Right ventricle myocardium superior (tissue), 1 donor: Measurements from ENCODE around the gene DIAPH3. TPM values are rescaled to one million over a fixed set of nuclear protein-coding genes. Genes with fewer than 3 reads are reported as not detected.

Experiments used
- ATAC-seq: fragments of 200-7000 bp; cut with Tn5 transposase; one replicate; pipeline ENCODE4 v1.9.1; 2020; ENCODE audit warnings: mild to moderate bottlenecking; ENCODE audit not compliant: poor library complexity
- DNase-seq: peaks from one replicate; pipeline ENCODE4 v3.0.0-alpha.2; 2020
- intact Hi-C: fragments of 100-400 bp; cut with DNase I; formaldehyde crosslinking; loops from one replicate; pipeline ENCODE4 v1.11.2; 2022
- total RNA-seq: library from RNA; stranded (reverse); fragmentation: NEBNext Ultra II Directional; extraction: Animal tissue kit (Norgen Biotek cat#: 25700); gene quantifications from one replicate; pipeline ENCODE4 v1.2.1, GENCODE V29; 2021
- donor health status: DM: no; HTN: yes; CAD: no; lungs with severe emphysema.

The DIAPH3 gene
- total RNA-seq, 1 donor from 2014 or later, result 0.32 TPM

DNA sequence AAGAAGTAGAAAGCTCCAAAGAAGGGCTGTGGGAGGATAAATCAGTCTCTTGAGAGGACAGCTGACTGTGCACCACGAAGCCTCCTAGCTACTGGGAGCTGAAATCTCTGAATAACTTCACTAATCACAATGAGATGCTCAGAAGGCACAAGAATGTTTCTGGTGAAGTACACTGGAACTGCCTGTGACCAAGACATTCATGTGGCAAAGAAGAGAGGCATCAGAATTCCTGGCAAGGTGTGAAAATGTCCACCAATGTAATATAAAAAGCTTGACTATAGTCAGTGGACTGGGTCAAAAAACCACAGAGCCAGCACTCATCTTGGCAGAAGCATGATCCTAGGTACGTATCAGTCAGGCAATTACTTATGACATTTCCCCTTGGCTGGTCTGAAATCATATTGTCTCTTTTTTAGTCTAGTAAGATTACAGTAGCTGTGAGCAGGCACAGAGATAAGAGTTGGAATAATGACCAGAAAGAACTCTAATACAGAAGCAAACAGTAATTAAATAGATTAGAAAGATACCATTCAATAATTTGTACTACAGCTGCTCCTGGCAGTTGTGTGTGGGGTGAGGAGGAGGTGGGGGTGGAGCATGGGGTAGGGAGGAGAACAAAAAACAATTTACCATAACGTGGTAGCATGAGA is 434.7 kb downstream of the DIAPH3 start:
- DNase-seq, result no peak
- no peak for ATAC-seq
- intact Hi-C loops, result no loop called here

GRCh38 chr13:59721926-59722910 is 441.5 kb downstream of the DIAPH3 start:
- no peak for ATAC-seq
- DNase-seq, result no peak
- intact Hi-C loops, result no loop called here

GRCh38 chr13:59715611-59716010 is 448.1 kb downstream of the DIAPH3 start:
- intact Hi-C loops, result no loop called here
- no peak for ATAC-seq
- no peak for DNase-seq

- ATAC-seq, result no peak
- DNase-seq, result no peak
- intact Hi-C loops, result no loop called here
These were observed 452.6 kb downstream of the DIAPH3 start for GRCh38 chr13:59710996-59711701.

- ATAC-seq (no peak), DNase-seq (no peak)
- intact Hi-C loops, result no loop called here
These were observed 453.3 kb downstream of the DIAPH3 start for GRCh38 chr13:59710416-59710815.

DNA sequence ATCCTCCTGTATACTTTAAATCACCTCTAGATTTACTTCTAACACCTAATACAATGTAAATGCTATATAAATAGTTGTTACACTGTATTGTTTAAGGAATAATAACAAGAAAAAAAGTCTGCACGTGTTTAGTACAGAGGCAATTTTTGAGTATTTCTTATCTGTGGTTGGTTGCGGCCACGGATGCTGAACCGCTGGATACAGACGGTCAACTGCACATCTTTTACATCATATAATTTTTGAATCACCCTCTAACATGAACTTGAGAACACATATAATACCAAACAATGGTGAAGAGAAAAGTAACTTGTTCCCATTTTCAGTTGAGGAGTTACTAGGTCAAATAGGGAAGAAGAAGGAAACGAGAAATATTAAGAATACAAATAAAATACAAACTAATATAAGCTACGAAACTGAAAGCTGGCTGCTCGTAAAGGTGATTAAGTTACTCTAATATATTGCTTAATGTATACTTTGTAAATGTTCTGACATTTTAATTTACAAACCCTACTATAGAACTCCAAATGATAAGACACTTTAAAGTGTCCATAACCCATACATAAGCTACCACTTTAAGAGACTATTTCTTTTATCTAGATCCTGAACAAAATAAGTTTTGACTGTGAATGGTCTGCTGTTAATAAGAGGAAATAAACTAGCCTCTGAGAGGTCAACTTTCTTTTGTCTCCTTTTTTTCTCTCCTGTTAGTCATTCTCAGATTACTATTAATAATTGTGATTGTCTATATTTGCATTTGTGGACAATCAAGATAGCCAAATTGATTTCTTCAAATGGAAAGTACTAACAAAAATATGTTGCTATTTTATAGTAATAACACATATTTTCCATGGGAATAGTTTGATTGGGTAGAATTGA is 457.4 kb downstream of the DIAPH3 start:
- intact Hi-C loops, result no loop called here
- no peak for DNase-seq
- ATAC-seq, result no peak

DNA sequence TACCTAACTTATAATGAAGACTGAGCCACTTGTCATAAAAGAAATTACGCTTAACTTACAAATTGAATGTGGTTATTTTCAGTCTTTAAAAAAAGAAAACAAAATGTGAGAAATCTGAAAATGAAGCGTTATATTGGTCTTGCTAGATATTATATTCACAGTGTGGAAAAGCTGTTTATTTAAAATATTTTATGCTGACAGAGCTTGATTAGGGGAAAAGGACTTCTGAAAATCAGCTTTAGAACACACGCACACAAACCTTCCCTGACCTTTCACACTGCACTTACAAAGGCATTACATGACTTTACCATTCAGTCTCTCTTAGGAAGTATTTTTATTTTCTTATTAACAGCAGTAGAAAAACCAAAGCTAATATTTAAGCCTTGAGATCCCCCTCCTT is 461.5 kb downstream of the DIAPH3 start:
- ATAC-seq, result no peak
- intact Hi-C loops, result no loop called here
- DNase-seq, result no peak

GRCh38 chr13:59701261-59701660 is 462.5 kb downstream of the DIAPH3 start:
- intact Hi-C loops, result no loop called here
- ATAC-seq (no peak), DNase-seq (no peak)

DNA sequence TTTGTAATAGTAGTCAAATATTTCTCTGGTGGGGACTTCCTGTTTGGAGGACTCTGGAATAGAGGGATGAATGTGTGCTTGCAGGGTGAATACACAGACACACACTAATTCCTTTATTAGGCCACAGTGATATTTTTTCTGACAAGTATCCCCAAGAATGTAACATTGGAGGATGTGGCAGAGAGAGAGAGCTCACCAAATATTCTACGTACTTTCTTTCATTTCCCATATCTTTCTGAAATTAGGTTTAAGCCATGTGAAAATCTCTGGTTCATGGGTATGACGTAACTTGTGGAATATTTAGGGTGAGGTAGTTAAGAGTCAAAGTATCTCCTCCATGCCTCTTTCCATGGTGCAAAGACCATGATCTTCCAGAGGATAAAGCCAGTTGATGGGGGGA is 463.4 kb downstream of the DIAPH3 start:
- no peak for DNase-seq
- intact Hi-C loops, result no loop called here
- no peak for ATAC-seq

- DNase-seq (no peak), ATAC-seq (no peak)
- intact Hi-C loops, result no loop called here
These were observed 467.5 kb downstream of the DIAPH3 start for GRCh38 chr13:59696271-59696670.

DNA sequence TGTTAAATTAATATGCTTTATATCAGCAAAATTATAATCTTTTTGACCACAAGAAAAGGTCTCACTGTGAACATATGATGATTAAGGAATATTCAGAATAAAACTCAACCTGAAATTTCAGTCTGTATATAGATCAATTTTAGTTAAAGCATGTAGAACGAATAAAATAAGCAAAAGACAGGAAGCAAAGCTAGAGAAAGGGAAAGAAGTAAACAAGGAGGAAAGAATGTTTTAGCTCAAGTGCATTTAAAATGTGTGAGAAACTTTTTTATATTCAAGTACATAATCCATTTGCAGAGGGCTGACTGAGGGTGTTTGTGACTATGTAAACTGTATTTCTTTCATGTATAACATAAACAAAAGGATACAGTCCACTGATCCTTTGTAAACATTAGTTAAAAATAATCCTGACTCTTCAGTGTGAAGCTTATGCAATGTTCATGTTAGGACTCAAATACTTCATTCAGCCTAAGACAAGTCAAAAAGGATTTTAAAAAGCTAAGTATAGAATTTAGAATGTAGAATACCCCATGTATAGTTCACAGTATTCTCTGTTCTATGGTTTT is 472.1 kb downstream of the DIAPH3 start:
- DNase-seq (no peak), ATAC-seq (no peak)
- intact Hi-C loops, result no loop called here

- intact Hi-C loops, result no loop called here
- DNase-seq (no peak), ATAC-seq (no peak)
These were observed 472.7 kb downstream of the DIAPH3 start for GRCh38 chr13:59690857-59691500.

GRCh38 chr13:59689057-59689456 is 474.7 kb downstream of the DIAPH3 start:
- intact Hi-C loops, result no loop called here
- DNase-seq (no peak), ATAC-seq (no peak)

DNA sequence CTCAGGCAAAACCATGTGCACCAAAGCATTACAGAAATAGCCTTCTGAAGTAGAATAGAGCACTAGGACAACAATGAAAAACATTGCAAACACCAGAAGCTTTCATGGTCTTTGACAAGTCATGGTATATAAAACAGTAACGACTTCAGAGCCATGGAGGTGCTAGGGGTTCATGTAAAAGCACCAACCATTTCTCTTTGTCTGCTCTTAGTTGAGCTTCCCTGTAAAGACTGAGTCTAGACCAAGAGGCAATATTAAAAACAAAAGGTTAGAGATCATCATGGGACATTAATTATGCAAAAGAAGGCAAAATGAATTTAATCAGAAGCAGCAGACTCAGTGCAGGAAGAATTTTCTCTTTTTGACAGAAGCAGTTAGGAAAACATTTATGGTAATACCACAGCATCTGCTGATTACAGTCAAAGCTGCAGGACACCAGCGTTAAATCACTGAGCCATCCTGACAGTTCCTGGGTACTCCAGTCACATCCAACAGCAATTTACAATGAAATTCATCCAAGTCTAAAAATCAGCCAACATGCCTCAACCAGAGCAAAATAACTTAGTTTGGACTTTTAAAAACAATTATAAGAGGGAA is 476.8 kb downstream of the DIAPH3 start:
- no peak for ATAC-seq
- no peak for DNase-seq
- intact Hi-C loops, result no loop called here

GRCh38 chr13:59684105-59684504 is 479.6 kb downstream of the DIAPH3 start:
- no peak for ATAC-seq
- DNase-seq, result no peak
- intact Hi-C loops, result loop anchor here (5.0 kb wide), 1 partner anchor 292 kb away; no protein-coding TSS in a partner anchor

DNA sequence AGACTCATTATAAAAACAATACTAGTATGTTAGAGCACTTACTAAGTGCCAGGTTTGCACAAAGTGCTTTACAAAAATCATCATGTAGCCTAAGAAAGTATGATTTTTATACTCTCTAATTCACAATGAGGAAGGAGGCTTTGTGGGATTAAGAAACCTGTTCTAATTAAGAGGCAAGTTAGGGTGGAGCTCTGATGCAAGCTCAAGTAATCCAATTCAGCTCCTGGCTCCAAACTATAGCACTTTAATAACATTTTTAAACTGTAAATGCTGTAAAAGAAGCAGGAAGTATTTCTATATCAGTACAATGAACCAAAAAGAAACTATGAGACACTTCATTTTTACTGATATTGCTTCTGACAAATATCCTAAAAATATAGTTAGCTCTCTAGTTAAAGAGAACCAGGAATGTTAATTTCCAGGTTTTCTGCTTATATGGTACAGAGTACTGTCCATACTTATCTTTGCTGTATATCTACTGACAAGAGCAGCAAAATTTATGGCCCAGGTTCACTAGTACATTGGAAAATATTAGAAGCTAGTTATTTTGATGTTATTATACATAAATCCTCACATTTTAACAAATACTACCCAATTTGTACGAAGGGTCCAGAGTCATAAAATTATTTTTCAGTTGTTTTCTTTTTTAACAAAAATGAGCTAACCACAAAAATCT is 482.0 kb downstream of the DIAPH3 start:
- intact Hi-C loops, result loop anchor here (5.0 kb wide), 1 partner anchor 289 kb away; no protein-coding TSS in a partner anchor
- ATAC-seq (no peak), DNase-seq (no peak)
